ENCODE measurements around the gene RBM28.

RBM28 gene

GRCh38 chr7:128257458-128257857 is 86.2 kb downstream of the RBM28 start:
- no peak for DNase-seq

GRCh38 chr7:128255271-128255670 is 88.4 kb downstream of the RBM28 start:
- no peak for DNase-seq

- no peak for DNase-seq
These were observed 89.2 kb downstream of the RBM28 start for GRCh38 chr7:128254470-128254869.

- DNase-seq: no peak
These were observed 90.0 kb downstream of the RBM28 start for GRCh38 chr7:128253701-128254100.

GRCh38 chr7:128251337-128251736 is 92.4 kb downstream of the RBM28 start:
- no peak for DNase-seq

All from midbrain (tissue), 1 donor.